HUES6 (cell line): Measurements from ENCODE around the gene EP400.

ENCODE experiments used
- H3K27ac ChIP-seq: 2 replicates; pipeline ENCODE4 v1.7.0; 2013; ENCODE audit warnings: low read depth, mild to moderate bottlenecking, low read length, inconsistent platforms
- H3K27me3 ChIP-seq: 2 replicates; pipeline ENCODE4 v1.6.1; 2013; ENCODE audit warnings: low read length; ENCODE audit not compliant: control insufficient read depth, insufficient read depth
- H3K36me3 ChIP-seq: 2 replicates; pipeline ENCODE4 v1.6.1; 2013; ENCODE audit warnings: low read length; ENCODE audit not compliant: control insufficient read depth, insufficient read depth
- H3K4me1 ChIP-seq: 2 replicates; pipeline ENCODE4 v1.6.1; 2013; ENCODE audit warnings: low read length; ENCODE audit not compliant: control insufficient read depth, insufficient read depth
- H3K4me3 ChIP-seq: 2 replicates; pipeline ENCODE4 v1.5.1; 2013; ENCODE audit warnings: low read depth, low read length
- H3K9ac ChIP-seq: one replicate; pipeline ENCODE4 v1.6.1; 2013; ENCODE audit warnings: mild to moderate bottlenecking, low read length
- H3K9me3 ChIP-seq: 2 replicates; pipeline ENCODE4 v1.6.1; 2013; ENCODE audit warnings: low read depth, low read length; ENCODE audit not compliant: control insufficient read depth, insufficient read depth

EP400 gene

GRCh38 chr12:132066345-132066685, 116.6 kb downstream of the EP400 start:
- Histone ChIP-seq H3K9ac (no peak overlapping the region), H3K36me3 (peaks cover 94% of the 10 kb centered on the region), H3K4me3 (no peak overlapping the region), H3K27ac (no peak overlapping the region), H3K27me3 (no peaks in the 10 kb centered on the region), H3K9me3 (no peaks in the 10 kb centered on the region), H3K4me1 (no peaks in the 10 kb centered on the region)

GRCh38 chr12:132066749-132067148, 117.0 kb downstream of the EP400 start:
- Histone ChIP-seq H3K27ac (no peak overlapping the region), H3K9ac (no peak overlapping the region), H3K4me1 (no peaks in the 10 kb centered on the region), H3K36me3 (peaks cover 94% of the 10 kb centered on the region), H3K9me3 (no peaks in the 10 kb centered on the region), H3K27me3 (no peaks in the 10 kb centered on the region), H3K4me3 (no peak overlapping the region)

DNA sequence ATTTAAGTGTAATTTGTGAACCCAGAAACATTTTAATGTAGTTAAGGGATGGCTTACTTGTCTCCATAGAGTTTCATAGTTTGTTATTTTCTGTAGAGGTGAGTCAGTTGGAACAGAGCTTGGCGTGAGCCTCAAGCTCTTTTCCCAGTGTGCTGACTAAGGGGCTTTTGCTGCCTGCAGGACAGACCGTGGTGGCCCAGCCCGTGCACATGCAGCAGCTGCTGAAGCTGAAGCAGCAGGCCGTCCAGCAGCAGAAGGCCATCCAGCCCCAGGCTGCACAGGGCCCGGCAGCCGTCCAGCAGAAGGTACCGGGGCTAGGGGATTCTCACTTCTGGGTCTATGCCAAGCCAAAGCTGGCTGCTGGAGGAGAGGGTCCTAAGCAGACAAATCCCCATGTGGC, 117.4 kb downstream of the EP400 start:
- no peaks in the 10 kb centered on the region for H3K27me3 ChIP-seq
- H3K36me3 ChIP-seq, result peaks cover 93% of the 10 kb centered on the region

DNA sequence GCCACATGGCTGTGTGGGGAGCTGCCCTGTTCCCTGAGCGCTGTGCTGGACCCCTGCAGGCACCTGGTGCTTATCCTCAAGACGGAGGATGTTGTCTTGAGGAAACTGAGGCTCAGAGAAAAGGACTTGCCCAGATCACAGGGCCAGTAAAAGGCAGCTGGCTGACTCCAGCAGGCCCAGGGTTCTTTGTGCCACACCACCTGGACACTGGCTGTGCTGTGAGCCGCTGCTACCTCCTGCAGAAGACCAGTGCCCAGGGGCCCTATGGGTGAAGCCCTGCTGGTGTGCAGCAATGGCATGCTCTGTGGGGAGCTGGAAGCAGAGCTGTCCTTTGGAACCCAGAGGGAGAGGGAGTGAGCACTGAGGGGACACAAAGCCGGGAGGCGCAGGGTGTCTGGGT, 118.5 kb downstream of the EP400 start:
- no peaks in the 10 kb centered on the region for H3K4me1 ChIP-seq

More for the DNA sequence above, 117.4 kb downstream of the EP400 start:
- H3K9ac ChIP-seq, result no peak overlapping the region
- H3K9me3 ChIP-seq, result no peaks in the 10 kb centered on the region
- H3K4me3 ChIP-seq, result no peak overlapping the region
- H3K4me1 ChIP-seq, result no peaks in the 10 kb centered on the region
- H3K27ac ChIP-seq, result no peak overlapping the region

DNA sequence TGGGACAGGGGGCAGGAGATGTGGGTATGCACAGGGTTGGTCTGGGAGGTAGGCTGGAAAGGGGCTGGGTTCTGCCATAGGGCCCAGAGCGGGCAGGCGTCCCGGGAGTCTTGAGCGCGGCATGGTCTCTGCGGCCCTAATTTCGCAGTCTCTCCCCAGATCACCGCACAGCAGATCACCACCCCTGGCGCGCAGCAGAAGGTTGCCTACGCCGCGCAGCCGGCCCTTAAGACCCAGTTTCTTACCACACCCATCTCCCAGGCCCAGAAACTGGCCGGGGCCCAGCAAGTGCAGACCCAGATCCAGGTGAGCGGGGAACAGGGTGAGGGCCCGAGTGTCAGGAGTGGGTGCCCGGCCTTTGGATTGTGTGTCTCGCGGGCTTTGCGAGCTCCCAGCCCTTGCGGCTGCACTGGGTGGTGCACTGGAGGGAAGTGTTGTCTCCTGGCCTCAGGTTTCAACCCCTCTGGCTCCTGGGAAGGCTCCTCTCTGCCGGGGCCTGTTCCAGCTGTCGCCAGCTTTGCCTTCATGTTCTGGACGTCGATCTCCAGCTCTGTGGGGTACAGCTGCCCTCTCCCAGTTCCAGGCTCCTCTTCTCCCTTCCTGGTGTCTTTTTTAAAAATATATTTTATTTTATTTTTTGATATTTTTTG, 119.7 kb downstream of the EP400 start:
- no peak overlapping the region for H3K9ac ChIP-seq
- no peak overlapping the region for H3K4me3 ChIP-seq
- H3K36me3 ChIP-seq, result peaks cover 78% of the 10 kb centered on the region
- no peaks in the 10 kb centered on the region for H3K4me1 ChIP-seq
- no peaks in the 10 kb centered on the region for H3K9me3 ChIP-seq
- H3K27me3 ChIP-seq, result no peaks in the 10 kb centered on the region
- no peak overlapping the region for H3K27ac ChIP-seq

More for the DNA sequence above, 118.5 kb downstream of the EP400 start:
- H3K9me3 ChIP-seq, result no peaks in the 10 kb centered on the region
- no peak overlapping the region for H3K9ac ChIP-seq
- no peak overlapping the region for H3K4me3 ChIP-seq
- no peaks in the 10 kb centered on the region for H3K27me3 ChIP-seq
- H3K36me3 ChIP-seq, result peaks cover 83% of the 10 kb centered on the region
- H3K27ac ChIP-seq, result no peak overlapping the region

DNA sequence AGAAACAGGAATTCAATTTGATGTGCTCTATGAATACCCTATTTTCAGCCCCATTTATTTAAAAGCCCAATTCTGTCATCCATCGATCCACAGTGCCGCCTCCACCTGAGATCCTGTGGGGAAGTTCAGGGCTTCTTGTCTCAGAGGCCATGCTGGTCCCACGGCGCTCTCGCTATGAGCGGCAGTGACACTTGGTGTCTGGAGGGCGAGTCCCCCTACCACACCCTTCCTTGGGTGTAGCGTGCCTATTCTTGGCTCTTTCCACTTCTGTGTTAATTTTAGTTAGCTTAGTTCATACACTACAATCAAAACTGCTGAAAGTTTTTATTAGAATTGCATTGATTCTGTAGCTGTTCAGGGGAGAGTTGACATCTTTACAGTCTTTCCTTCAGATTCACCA, 120.6 kb downstream of the EP400 start:
- H3K4me1 ChIP-seq, result no peaks in the 10 kb centered on the region
- no peak overlapping the region for H3K27ac ChIP-seq
- H3K27me3 ChIP-seq, result no peaks in the 10 kb centered on the region
- no peak overlapping the region for H3K9ac ChIP-seq
- no peaks in the 10 kb centered on the region for H3K9me3 ChIP-seq
- H3K4me3 ChIP-seq, result no peak overlapping the region
- peaks cover 78% of the 10 kb centered on the region for H3K36me3 ChIP-seq

- no peaks in the 10 kb centered on the region for H3K4me1 ChIP-seq
- peaks cover 78% of the 10 kb centered on the region for H3K36me3 ChIP-seq
- no peaks in the 10 kb centered on the region for H3K27me3 ChIP-seq
- H3K27ac ChIP-seq, result no peak overlapping the region
- H3K9ac ChIP-seq, result no peak overlapping the region
- H3K4me3 ChIP-seq, result no peak overlapping the region
- H3K9me3 ChIP-seq, result no peaks in the 10 kb centered on the region
Observed at GRCh38 chr12:132071040-132071810, 121.5 kb downstream of the EP400 start.

- Histone ChIP-seq H3K27me3 (no peaks in the 10 kb centered on the region), H3K4me1 (no peaks in the 10 kb centered on the region), H3K36me3 (peaks cover 78% of the 10 kb centered on the region), H3K27ac (no peak overlapping the region), H3K9me3 (no peaks in the 10 kb centered on the region), H3K4me3 (no peak overlapping the region), H3K9ac (no peak overlapping the region)
Observed at GRCh38 chr12:132071830-132072384, 122.2 kb downstream of the EP400 start.

DNA sequence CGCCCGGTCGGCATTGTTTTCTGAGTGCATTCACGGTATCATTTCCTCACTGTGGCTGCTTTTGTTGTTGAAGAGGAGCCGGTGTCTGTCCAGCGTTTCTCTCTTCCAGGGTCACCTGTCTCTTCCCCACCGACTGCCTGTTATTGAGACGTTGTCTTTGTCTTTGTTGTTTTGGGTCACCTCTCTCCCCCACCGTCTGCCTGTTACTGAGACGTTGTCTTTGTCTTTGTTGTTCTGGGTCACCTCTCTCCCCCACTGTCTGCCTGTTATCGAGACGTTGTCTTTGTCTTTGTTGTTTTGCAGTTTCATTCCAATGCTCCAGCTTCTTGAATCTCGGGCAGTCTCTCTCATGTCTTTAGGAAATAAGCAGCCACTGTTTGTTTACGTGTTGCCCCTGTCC, 124.5 kb downstream of the EP400 start:
- no peak overlapping the region for H3K9ac ChIP-seq
- H3K27ac ChIP-seq, result no peak overlapping the region
- no peaks in the 10 kb centered on the region for H3K27me3 ChIP-seq
- no peaks in the 10 kb centered on the region for H3K4me1 ChIP-seq
- no peak overlapping the region for H3K4me3 ChIP-seq
- H3K36me3 ChIP-seq, result peaks cover 76% of the 10 kb centered on the region
- H3K9me3 ChIP-seq, result no peaks in the 10 kb centered on the region

GRCh38 chr12:132075026-132075713, 125.4 kb downstream of the EP400 start:
- H3K9ac ChIP-seq, result no peak overlapping the region
- no peak overlapping the region for H3K4me3 ChIP-seq
- no peaks in the 10 kb centered on the region for H3K9me3 ChIP-seq
- H3K27me3 ChIP-seq, result no peaks in the 10 kb centered on the region
- peaks cover 69% of the 10 kb centered on the region for H3K36me3 ChIP-seq
- no peaks in the 10 kb centered on the region for H3K4me1 ChIP-seq
- H3K27ac ChIP-seq, result no peak overlapping the region
